ENCODE measurements around the gene SUSD1. TPM values are rescaled to one million over a fixed set of nuclear protein-coding genes. Genes with fewer than 3 reads are reported as not detected.

Gene SUSD1
- total and polyA plus RNA-seq, 9 of the 15 experiments (the other 6 are each of a cell fraction or from before 2014, with no cell fraction given): 10.9 to 44.4 (median 36.1) TPM

DNA sequence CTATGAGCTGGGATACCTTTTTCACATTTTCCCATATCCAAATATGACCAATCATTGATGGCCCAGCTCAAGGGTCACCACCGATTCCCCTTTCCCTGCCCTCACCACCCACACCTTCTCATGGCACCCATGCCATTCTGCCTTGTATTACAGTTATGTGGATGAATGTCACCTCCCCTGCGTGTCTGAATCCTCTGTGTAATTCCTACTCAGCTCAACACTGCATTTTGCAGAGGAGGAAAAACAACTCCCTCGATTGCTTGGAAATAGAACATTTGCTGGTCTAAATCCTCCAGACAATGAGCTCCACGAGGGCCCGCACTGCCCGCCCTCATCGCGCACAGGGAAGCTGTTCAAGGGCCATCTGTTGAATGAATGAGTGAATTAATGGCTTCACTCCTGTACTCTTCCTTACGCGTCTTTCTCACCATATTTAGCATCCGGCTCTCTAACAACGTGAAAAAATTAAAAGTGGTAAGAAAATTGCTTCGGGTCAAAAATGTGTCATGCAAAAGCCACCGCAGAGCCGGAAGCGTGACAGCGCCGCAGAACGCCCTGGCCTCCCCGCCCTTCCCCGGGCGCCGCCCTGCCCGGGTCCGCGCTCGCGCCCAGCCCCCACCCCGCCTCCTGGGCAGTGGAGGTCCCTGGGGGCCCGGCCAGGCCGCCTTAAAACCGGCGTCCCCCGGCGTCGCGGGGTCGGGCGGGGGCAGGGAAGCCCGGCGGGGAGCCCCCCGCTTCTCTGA, 704 bp downstream of the SUSD1 start (continued):
- TF ChIP-seq SREBF2 (CRISPR knock-in tag; IDR thresholded peaks at IDR 0.05): no peak
- TF ChIP-seq TGIF2 (CRISPR knock-in tag; IDR thresholded peaks at IDR 0.05): no peak
- peak; percentile 71; the same call in 1 of the 2 replicates for TF ChIP-seq ZBTB7A (IDR thresholded peaks at IDR 0.05; ENCODE audit: borderline replicate concordance, control insufficient read depth, low read depth, low read length)
- TF ChIP-seq ZBTB43 (CRISPR knock-in tag; IDR thresholded peaks at IDR 0.05): no peak
- TF ChIP-seq IRF1 (CRISPR knock-in tag; IDR thresholded peaks at IDR 0.05; ENCODE audit: borderline replicate concordance): no peak
- no peak for TF ChIP-seq ZBED1 (IDR thresholded peaks at IDR 0.05)
- TF ChIP-seq ZNF395 (CRISPR knock-in tag; IDR thresholded peaks at IDR 0.05): peak; percentile 80; the same call in 1 of the 2 replicates
- no peak for TF ChIP-seq RBM17 (IDR thresholded peaks at IDR 0.05; ENCODE audit: borderline replicate concordance, low read depth, low read length)
- TF ChIP-seq NR2C1 (IDR thresholded peaks at IDR 0.05): no peak
- no peak; the same call in none of the 2 replicates for TF ChIP-seq NR2C1 (tag; IDR thresholded peaks at IDR 0.05)
- no peak for TF ChIP-seq SRSF1 (IDR thresholded peaks at IDR 0.05; ENCODE audit: low read depth, low read length)
- no peak for TF ChIP-seq SPI1 (IDR thresholded peaks at IDR 0.05; ENCODE audit: borderline replicate concordance, low read depth, low read length)
- no peak for TF ChIP-seq ZNF586 (CRISPR knock-in tag; conservative IDR thresholded peaks at IDR 0.05)
- TF ChIP-seq ZC3H11A (IDR thresholded peaks at IDR 0.05; ENCODE audit: low read depth, low read length): no peak
- TF ChIP-seq ZNF316 (IDR thresholded peaks at IDR 0.05): no peak
- TF ChIP-seq NR1H2 (CRISPR knock-in tag; IDR thresholded peaks at IDR 0.05): no peak
- no peak for TF ChIP-seq ZNF239 (CRISPR knock-in tag; IDR thresholded peaks at IDR 0.05)
- TF ChIP-seq, protein P1, sequence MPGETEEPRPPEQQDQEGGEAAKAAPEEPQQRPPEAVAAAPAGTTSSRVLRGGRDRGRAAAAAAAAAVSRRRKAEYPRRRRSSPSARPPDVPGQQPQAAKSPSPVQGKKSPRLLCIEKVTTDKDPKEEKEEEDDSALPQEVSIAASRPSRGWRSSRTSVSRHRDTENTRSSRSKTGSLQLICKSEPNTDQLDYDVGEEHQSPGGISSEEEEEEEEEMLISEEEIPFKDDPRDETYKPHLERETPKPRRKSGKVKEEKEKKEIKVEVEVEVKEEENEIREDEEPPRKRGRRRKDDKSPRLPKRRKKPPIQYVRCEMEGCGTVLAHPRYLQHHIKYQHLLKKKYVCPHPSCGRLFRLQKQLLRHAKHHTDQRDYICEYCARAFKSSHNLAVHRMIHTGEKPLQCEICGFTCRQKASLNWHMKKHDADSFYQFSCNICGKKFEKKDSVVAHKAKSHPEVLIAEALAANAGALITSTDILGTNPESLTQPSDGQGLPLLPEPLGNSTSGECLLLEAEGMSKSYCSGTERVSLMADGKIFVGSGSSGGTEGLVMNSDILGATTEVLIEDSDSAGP (CRISPR knock-in tag; IDR thresholded peaks at IDR 0.05): no peak
- no peak for TF ChIP-seq KAT2B (IDR thresholded peaks at IDR 0.05; ENCODE audit: low read depth, low read length)
- peak; percentile 81; the same call in 1 of the 2 replicates for TF ChIP-seq VEZF1 (CRISPR knock-in tag; IDR thresholded peaks at IDR 0.05)

Data from K562 (cell line).